GM23338 (cell line): ENCODE data around the gene MPP3. TPM values are rescaled to one million over a fixed set of nuclear protein-coding genes. Genes with fewer than 3 reads are reported as not detected.

Source experiments
- ATAC-seq: fragments of 200-7000 bp; cut with Tn5 transposase; 3 replicates; pipeline ENCODE4 v1.9.1; 2020
- DNase-seq: peaks from one replicate; pipeline ENCODE4 v3.0.0-alpha.2; 2015; ENCODE audit warnings: low spot score
- H2AFZ ChIP-seq: fragments of 200-600 bp; sonication (generic); 2 replicates; pipeline ENCODE4 v1.8.0; 2016; ENCODE audit warnings: antibody characterized with exemption, mild to moderate bottlenecking, moderate library complexity
- H3F3A ChIP-seq: fragments of 200-600 bp; sonication (generic); replicated peaks from 2 replicates; pipeline ENCODE4 v1.8.0; 2017; ENCODE audit warnings: antibody characterized with exemption, mixed run types, low read depth
- H3K27ac ChIP-seq: fragments of 200-600 bp; sonication (generic); 2 replicates; pipeline ENCODE4 v1.6.1; 2016; ENCODE audit warnings: low read depth
- H3K27me3 ChIP-seq: fragments of 200-600 bp; sonication (generic); 2 replicates; pipeline ENCODE4 v1.8.0; 2016; ENCODE audit warnings: mild to moderate bottlenecking, mixed run types, moderate library complexity; ENCODE audit not compliant: insufficient read depth
- H3K36me3 ChIP-seq: fragments of 200-600 bp; sonication (generic); 2 replicates; pipeline ENCODE4 v1.8.0; 2016; ENCODE audit warnings: mild to moderate bottlenecking; ENCODE audit not compliant: insufficient read depth
- H3K4me1 ChIP-seq: fragments of 200-600 bp; sonication (generic); 2 replicates; pipeline ENCODE4 v1.8.0; 2016; ENCODE audit warnings: mild to moderate bottlenecking, moderate library complexity; ENCODE audit not compliant: insufficient read depth
- H3K4me2 ChIP-seq: fragments of 200-600 bp; sonication (generic); 2 replicates; pipeline ENCODE4 v1.7.1; 2017; ENCODE audit warnings: mixed run types
- H3K4me3 ChIP-seq: fragments of 200-600 bp; sonication (generic); 2 replicates; pipeline ENCODE4 v1.6.1; 2016; ENCODE audit warnings: mixed run types
- H3K79me2 ChIP-seq: fragments of 200-600 bp; sonication (generic); replicated peaks from 2 replicates; pipeline ENCODE4 v1.8.0; 2017; ENCODE audit warnings: mild to moderate bottlenecking; ENCODE audit not compliant: insufficient read depth
- H3K9me2 ChIP-seq: fragments of 200-600 bp; sonication (generic); 2 replicates; pipeline ENCODE4 v1.8.0; 2017; ENCODE audit not compliant: insufficient read depth
- H4K20me1 ChIP-seq: fragments of 200-600 bp; sonication (generic); replicated peaks from 2 replicates; pipeline ENCODE4 v1.8.0; 2017; ENCODE audit warnings: mild to moderate bottlenecking; ENCODE audit not compliant: insufficient read depth
- H3K27ac Mint-ChIP-seq: 2 replicates; pipeline ENCODE4 v1.8.0; 2020; ENCODE audit warnings: inconsistent platforms, mild to moderate bottlenecking, moderate library complexity, mixed read lengths
- H3K27me3 Mint-ChIP-seq: 3 replicates; pipeline ENCODE4 v1.8.0; 2022; ENCODE audit warnings: low read depth, mild to moderate bottlenecking, moderate library complexity, mixed read lengths, inconsistent platforms; ENCODE audit not compliant: insufficient read depth, poor library complexity
- H3K36me3 Mint-ChIP-seq: 3 replicates; pipeline ENCODE4 v1.8.0; 2021; ENCODE audit warnings: low read depth, mild to moderate bottlenecking, inconsistent platforms, moderate library complexity, mixed read lengths
- H3K4me1 Mint-ChIP-seq: 3 replicates; pipeline ENCODE4 v1.8.0; 2020; ENCODE audit warnings: mild to moderate bottlenecking, inconsistent platforms, mixed read lengths
- H3K4me3 Mint-ChIP-seq: 3 replicates; pipeline ENCODE4 v1.8.0; 2021; ENCODE audit warnings: moderate library complexity, mild to moderate bottlenecking, inconsistent platforms, mixed read lengths
- H3K9me3 Mint-ChIP-seq: 3 replicates; pipeline ENCODE4 v1.8.0; 2020; ENCODE audit warnings: moderate library complexity, mild to moderate bottlenecking, inconsistent platforms, mixed read lengths
- EZH2 ChIP-seq: fragments of 200-600 bp; sonication (generic); IDR thresholded peaks from one replicate; pipeline ENCODE4 v1.8.0; 2017; ENCODE audit warnings: antibody characterized with exemption, mild to moderate bottlenecking, low read depth; ENCODE audit not compliant: unreplicated experiment
- EZH2phosphoT487 ChIP-seq: fragments of 200-600 bp; sonication (generic); IDR thresholded peaks from one replicate; pipeline ENCODE4 v1.8.1; 2018; ENCODE audit warnings: antibody characterized with exemption; ENCODE audit not compliant: unreplicated experiment
- JUNB ChIP-seq: IDR thresholded peaks from one replicate; pipeline ENCODE4 v1.6.1; 2016; ENCODE audit warnings: antibody characterized with exemption; ENCODE audit not compliant: unreplicated experiment
- NANOG ChIP-seq: IDR thresholded peaks from 2 replicates; pipeline ENCODE4 v1.6.1; 2016; ENCODE audit warnings: antibody characterized with exemption, borderline replicate concordance
- POLR2AphosphoS5 ChIP-seq: IDR thresholded peaks from 2 replicates; pipeline ENCODE4 v1.6.1; 2016; ENCODE audit warnings: antibody characterized with exemption, low read depth
- REST ChIP-seq: IDR thresholded peaks from one replicate; pipeline ENCODE4 v1.6.1; 2018; ENCODE audit warnings: antibody characterized with exemption; ENCODE audit not compliant: unreplicated experiment
- ZNF114 ChIP-seq: fragments of 250-450 bp; sonication (Bioruptor Pico); IDR thresholded peaks from 2 replicates; pipeline ENCODE4 v1.5.0; 2020; ENCODE audit warnings: mild to moderate bottlenecking, moderate library complexity
- ZNF331 ChIP-seq: fragments of 250-450 bp; sonication (Bioruptor Pico); IDR thresholded peaks from 2 replicates; pipeline ENCODE4 v1.5.0; 2020; ENCODE audit warnings: low read depth, mild to moderate bottlenecking, moderate library complexity
- polyA plus RNA-seq: library from polyadenylated mRNA; unstranded; fragments of >200 nt; fragmentation: Nextera tagmentation; extraction: Ambion mirVana; gene quantifications from 2 replicates; pipeline ENCODE4 v1.2.1, GENCODE V29; 2016
- total RNA-seq: library from RNA; depleted of rRNA; stranded (reverse); fragments of >200 nt; shearing (Covaris generic); gene quantifications from 2 replicates; pipeline ENCODE4 v1.2.3, GENCODE V29; 2014
- TF ChIP-seq, protein P1 (sequence below): fragments of 250-450 bp; sonication (Bioruptor Pico); IDR thresholded peaks from 2 replicates; pipeline ENCODE4 v1.5.0; 2020; ENCODE audit warnings: mild to moderate bottlenecking, moderate library complexity
- TF ChIP-seq, protein P2 (sequence below): IDR thresholded peaks from 2 replicates; pipeline ENCODE4 v1.6.1; 2016; ENCODE audit warnings: antibody characterized with exemption

The MPP3 gene
- total and polyA plus RNA-seq, 2 experiments from 2014 or later, result 6.6 to 7.4 TPM

GRCh38 chr17:43849116-43849515, 16.2 kb upstream of the MPP3 start (continued):
- TF ChIP-seq, protein P1, sequence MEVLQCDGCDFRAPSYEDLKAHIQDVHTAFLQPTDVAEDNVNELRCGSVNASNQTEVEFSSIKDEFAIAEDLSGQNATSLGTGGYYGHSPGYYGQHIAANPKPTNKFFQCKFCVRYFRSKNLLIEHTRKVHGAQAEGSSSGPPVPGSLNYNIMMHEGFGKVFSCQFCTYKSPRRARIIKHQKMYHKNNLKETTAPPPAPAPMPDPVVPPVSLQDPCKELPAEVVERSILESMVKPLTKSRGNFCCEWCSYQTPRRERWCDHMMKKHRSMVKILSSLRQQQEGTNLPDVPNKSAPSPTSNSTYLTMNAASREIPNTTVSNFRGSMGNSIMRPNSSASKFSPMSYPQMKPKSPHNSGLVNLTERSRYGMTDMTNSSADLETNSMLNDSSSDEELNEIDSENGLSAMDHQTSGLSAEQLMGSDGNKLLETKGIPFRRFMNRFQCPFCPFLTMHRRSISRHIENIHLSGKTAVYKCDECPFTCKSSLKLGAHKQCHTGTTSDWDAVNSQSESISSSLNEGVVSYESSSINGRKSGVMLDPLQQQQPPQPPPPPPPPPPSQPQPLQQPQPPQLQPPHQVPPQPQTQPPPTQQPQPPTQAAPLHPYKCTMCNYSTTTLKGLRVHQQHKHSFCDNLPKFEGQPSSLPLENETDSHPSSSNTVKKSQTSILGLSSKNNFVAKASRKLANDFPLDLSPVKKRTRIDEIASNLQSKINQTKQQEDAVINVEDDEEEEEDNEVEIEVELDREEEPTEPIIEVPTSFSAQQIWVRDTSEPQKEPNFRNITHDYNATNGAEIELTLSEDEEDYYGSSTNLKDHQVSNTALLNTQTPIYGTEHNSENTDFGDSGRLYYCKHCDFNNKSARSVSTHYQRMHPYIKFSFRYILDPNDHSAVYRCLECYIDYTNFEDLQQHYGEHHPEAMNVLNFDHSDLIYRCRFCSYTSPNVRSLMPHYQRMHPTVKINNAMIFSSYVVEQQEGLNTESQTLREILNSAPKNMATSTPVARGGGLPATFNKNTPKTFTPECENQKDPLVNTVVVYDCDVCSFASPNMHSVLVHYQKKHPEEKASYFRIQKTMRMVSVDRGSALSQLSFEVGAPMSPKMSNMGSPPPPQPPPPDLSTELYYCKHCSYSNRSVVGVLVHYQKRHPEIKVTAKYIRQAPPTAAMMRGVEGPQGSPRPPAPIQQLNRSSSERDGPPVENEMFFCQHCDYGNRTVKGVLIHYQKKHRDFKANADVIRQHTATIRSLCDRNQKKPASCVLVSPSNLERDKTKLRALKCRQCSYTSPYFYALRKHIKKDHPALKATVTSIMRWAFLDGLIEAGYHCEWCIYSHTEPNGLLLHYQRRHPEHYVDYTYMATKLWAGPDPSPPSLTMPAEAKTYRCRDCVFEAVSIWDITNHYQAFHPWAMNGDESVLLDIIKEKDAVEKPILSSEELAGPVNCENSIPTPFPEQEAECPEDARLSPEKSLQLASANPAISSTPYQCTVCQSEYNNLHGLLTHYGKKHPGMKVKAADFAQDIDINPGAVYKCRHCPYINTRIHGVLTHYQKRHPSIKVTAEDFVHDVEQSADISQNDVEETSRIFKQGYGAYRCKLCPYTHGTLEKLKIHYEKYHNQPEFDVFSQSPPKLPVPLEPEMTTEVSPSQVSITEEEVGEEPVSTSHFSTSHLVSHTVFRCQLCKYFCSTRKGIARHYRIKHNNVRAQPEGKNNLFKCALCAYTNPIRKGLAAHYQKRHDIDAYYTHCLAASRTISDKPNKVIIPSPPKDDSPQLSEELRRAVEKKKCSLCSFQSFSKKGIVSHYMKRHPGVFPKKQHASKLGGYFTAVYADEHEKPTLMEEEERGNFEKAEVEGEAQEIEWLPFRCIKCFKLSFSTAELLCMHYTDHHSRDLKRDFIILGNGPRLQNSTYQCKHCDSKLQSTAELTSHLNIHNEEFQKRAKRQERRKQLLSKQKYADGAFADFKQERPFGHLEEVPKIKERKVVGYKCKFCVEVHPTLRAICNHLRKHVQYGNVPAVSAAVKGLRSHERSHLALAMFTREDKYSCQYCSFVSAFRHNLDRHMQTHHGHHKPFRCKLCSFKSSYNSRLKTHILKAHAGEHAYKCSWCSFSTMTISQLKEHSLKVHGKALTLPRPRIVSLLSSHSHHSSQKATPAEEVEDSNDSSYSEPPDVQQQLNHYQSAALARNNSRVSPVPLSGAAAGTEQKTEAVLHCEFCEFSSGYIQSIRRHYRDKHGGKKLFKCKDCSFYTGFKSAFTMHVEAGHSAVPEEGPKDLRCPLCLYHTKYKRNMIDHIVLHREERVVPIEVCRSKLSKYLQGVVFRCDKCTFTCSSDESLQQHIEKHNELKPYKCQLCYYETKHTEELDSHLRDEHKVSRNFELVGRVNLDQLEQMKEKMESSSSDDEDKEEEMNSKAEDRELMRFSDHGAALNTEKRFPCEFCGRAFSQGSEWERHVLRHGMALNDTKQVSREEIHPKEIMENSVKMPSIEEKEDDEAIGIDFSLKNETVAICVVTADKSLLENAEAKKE (CRISPR knock-in tag), result no peak
- TF ChIP-seq REST (no peak), NANOG (no peak)
- TF ChIP-seq, protein P2, sequence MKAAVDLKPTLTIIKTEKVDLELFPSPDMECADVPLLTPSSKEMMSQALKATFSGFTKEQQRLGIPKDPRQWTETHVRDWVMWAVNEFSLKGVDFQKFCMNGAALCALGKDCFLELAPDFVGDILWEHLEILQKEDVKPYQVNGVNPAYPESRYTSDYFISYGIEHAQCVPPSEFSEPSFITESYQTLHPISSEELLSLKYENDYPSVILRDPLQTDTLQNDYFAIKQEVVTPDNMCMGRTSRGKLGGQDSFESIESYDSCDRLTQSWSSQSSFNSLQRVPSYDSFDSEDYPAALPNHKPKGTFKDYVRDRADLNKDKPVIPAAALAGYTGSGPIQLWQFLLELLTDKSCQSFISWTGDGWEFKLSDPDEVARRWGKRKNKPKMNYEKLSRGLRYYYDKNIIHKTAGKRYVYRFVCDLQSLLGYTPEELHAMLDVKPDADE, result no peak

GRCh38 chr17:43848601-43849000, 15.7 kb upstream of the MPP3 start:
- no peak overlapping the region for H3K4me3 Mint-ChIP-seq
- Histone ChIP-seq H3K27ac (no peak overlapping the region), H3K9me2 (no peaks in the 10 kb centered on the region), H3K79me2 (no peaks in the 10 kb centered on the region), H3K4me2 (no peak overlapping the region), H3K4me3 (no peak overlapping the region), H3F3A (no peaks in the 10 kb centered on the region), H2AFZ (no peak overlapping the region), H3K4me1 (peaks cover 11% of the 10 kb centered on the region; the same call in 1 of the 2 replicates), H4K20me1 (no peaks in the 10 kb centered on the region), H3K27me3 (peaks cover 10% of the 10 kb centered on the region; the same call in 1 of the 2 replicates), H3K36me3 (no peaks in the 10 kb centered on the region)
- peaks cover 5% of the 10 kb centered on the region for H3K27me3 Mint-ChIP-seq
- H3K36me3 Mint-ChIP-seq, result no peaks in the 10 kb centered on the region
- DNase-seq (no peak), ATAC-seq (no peak)
- H3K4me1 Mint-ChIP-seq, result peaks cover 18% of the 10 kb centered on the region
- no peak overlapping the region for H3K27ac Mint-ChIP-seq
- H3K9me3 Mint-ChIP-seq, result no peaks in the 10 kb centered on the region
- TF ChIP-seq REST (no peak), POLR2AphosphoS5 (no peak), ZNF114 (CRISPR knock-in tag) (no peak), EZH2 (no peak), JUNB (no peak), ZNF331 (CRISPR knock-in tag) (no peak), EZH2phosphoT487 (no peak)
